ENCODE measurements around the gene GPS1.

Gene GPS1

GRCh38 chr17:82051776-82052637 lies at the start of gene GPS1, which contains the start of gene RFNG:
TSS of gene GPS1 (plus strand) at chr17:82051898. CDS start at chr17:82051932, 34 bp downstream.
TSS of gene RFNG (minus strand) at chr17:82051811. CDS start at chr17:82051766, 45 bp downstream.
- peak; percentile 89 to 90 for DNase-seq

GRCh38 chr17:82003411-82004381 lies 48.0 kb upstream of the GPS1 start:
- DNase-seq, result peak; percentile 51 to 62

- DNase-seq, result no peak
Observed at GRCh38 chr17:82004517-82005455, 46.9 kb upstream of the GPS1 start.

- no peak for DNase-seq
Observed at GRCh38 chr17:82005701-82006348, 45.9 kb upstream of the GPS1 start.

DNA sequence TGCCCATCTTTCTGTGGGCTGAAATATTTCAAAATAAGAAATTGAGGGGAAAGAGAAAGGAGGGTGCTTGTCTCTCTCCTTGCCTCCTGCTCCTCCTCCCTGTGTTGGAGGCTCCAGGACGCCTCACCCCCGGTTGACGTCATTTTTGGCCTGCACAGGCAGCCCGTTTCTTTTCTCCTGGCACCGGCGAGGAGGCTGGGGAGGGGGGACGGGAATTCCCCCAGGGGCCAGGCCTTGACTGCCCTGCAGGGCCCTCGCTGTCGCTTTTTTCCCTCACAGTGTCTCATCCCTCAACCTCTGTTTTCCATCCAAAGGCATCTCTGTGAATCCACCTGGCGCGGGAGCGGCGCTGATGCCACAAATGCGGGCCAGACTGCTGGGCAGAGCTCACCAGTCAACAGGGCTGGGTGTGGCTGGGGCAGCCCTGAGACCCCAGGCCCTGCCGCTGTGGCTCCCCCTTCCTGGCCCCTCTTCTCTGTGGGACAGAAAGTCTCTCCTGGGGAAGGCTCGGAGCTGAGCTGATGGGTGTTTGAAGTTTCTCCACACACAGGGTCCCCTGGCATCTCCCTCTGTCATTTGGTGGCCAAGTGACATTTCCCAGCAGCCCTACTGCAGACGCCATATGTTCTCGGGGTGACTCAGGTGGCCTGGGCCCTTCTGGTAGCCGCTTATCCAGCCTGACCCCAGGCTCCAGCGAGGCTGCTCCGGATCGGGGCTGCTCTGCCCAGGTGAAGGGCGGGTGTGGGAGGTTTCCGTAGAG lies 45.0 kb upstream of the GPS1 start:
- no peak for DNase-seq

DNA sequence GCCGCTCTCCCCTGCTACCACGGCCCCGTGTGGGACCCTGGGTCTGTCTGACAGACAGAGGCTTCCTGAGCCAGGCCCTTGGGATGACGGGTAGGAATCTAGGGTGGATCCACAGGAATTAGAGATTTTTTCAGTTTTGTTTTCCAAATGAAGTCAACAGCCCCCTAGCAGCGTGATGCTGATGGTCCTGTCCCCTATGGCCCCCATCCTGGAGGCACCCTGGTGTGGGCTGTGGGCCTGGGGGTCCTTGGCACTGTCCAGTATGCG lies 44.5 kb upstream of the GPS1 start:
- no peak for DNase-seq

GRCh38 chr17:82007495-82008257 lies 44.0 kb upstream of the GPS1 start:
- no peak for DNase-seq

DNA sequence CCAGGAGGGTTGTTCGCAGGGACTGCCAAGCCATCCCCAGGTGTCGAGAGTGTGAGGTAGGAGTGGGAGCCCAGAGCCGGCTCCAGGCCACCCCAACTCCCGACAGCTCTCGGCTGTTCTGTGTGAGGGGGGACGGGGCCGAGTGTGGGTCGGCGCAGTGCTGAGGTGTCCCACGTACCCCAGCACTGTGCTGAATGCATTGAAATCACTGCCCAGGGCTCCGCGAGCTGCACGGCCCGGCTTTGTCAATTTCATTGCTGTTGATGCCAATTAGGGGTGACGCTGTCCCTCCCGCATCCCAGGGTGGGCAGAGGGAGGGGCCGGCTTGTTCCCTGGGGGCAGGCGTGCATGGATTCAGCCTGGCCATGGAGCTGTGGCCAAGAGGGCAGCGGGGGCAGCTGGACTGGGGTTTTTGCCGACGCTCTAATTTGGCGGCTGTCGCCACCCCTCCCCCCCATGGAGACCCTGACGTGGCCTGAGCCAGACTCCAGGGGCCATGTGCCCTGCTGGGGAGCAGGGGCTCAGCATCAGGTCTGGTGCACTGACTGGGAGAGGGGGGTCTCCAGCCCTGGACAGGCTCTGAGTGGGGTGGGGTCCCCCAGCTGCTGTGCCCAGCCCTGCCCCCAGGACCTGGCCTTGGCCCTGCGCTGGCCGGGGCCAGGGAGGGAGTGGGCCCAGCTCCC lies 43.3 kb upstream of the GPS1 start:
- DNase-seq, result no peak

- DNase-seq, result no peak
Observed at GRCh38 chr17:82008941-82009405, 42.7 kb upstream of the GPS1 start.

DNA sequence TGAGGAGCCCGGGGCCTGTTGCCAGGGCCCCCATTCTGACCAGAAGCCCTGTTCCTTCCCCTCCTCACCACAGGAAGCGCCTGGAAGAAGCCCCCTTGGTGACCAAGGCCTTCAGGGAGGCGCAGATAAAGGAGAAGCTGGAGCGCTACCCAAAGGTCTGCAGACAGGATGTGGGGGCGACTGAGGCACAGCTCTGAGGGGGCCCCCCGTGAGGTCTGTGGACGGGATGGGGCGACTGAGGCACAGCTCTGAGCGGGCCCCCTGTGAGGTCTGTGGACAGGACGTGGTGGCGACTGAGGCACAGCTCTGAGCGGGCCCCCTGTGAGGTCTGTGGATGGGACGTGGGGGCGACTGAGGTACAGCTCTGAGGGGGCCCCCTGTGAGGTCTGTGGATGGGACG lies 42.3 kb upstream of the GPS1 start:
- DNase-seq, result no peak

DNA sequence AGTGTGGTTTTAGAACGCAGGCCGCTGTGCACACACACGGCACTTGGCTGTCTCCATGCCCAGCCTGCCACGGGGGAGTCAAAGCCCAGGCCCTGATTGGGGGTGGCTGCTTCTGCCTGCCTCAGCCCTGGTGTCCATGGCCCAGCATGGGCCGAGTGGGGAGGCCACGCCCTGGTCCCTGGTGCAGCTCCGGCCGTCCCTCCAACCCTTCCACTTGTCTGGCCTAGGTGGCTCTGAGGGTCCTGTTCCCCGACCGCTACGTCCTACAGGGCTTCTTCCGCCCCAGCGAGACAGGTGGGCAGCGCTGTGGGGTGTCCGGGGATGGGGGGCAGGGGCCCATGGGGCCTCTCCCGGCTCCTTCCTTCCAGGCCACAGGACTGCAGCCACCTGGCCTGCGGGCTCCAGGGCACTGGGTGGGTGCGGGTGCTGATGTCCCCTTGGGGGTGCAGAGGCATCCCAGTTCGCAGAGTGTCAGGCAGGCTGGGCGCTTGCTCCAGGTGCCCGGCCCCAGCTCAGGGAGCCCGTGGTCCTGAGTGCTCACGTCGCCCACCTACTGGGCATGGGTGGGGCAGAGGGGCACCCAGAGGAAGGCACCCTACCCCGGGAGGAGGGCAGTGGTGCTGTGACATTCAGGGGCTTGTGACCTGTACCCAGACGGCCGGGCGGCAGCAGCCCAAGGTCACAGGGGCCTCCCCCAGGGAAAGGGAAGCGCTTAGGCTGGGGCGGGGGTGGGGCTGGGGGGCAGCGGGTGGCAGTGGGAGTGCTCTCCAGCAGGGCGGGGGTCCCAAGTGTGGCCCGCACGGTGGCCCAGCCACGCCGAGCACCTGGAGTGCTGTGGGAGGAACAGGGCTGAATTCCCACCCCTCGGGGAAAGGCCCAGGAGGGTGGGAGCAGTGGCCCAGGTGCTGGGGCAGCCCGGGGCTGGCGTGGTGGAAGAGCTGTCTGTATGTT lies 40.8 kb upstream of the GPS1 start:
- DNase-seq, result no peak

DNA sequence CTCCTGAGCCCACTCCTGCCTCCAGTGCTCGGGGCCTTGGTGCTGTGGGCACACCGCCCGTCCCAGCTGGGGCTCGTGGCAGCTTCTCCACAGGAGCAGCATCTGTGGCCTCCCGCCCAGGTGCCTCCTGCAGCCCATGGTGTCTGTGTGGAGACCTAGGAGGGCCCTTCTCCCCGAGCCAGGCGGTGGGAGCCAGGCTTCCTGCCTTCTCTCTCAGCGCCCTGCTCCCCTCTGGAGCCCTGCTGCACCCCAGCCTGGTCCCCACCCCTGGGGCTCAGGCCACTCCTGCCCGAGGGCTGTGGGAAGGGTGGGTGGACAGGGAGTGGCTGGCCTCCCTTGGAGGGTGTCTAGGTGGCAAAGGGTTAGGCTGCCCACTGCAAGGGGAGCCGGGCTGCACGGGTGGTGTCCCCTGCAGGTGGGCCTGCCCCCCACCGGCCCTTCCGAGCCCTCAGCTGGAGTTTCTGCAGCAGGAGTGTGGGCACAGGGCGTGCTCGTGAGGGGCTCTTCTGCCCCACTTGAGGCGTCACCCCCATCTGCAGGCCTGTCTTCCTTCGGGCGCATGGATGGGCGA lies 40.0 kb upstream of the GPS1 start:
- no peak for DNase-seq

- no peak for DNase-seq
Observed at GRCh38 chr17:82012261-82012639, 39.4 kb upstream of the GPS1 start.

GRCh38 chr17:82012640-82013295 lies 38.9 kb upstream of the GPS1 start:
- no peak for DNase-seq

DNA sequence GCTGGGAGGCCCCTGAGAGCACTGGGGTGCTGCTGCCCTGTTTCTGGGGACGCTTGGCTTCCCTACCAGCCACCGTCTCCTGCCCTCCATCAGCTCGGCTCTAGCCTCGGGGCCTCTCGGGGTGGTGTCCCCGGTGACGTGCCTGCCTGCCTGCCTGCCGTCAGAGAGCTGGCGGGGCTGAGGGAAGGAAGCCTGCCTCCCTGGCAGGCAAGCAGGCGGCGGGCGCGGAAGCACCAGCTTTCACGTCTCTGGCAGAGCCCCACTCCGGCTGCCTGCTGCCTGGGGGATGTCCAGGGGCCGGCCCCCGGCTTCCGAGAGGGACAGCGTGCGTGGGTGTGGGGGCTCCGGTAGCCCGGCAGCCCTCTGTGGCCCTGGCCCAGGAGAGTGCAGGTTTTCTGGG lies 38.4 kb upstream of the GPS1 start:
- no peak for DNase-seq

DNA sequence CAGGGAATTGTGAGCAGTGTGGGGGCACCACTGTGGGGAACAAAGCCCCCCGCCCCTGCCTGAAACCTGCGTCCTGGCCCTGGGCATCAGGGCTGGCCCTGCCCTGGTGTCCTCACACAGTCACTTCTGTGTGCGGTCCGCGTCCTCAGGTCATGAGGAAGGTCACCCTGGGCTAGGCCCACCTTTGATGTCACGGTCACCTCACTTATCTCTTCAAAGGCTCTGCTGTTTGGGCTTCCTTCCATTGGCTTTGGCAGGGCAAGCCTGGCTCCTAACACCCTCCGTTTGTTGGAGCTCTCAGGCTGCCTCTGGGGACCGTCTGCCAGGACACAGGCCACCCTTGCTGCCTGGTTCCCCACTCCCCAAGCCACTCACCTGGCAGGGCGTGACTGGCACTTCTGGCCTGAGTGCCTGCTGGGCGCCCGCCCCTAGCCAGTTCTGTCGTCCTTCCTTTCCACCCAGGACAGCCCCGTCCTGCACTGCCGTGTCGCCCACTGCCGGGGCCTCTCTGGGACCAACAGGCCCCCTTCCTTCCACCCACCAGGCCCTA lies 37.9 kb upstream of the GPS1 start:
- no peak for DNase-seq

GRCh38 chr17:82014432-82014831 lies 37.3 kb upstream of the GPS1 start:
- no peak for DNase-seq

- no peak for DNase-seq
Observed at GRCh38 chr17:82014971-82015310, 36.8 kb upstream of the GPS1 start.

All from activated T-cell treated with anti-CD3 and anti-CD28 coated beads, Interleukin-2, amount 50 U/mL, for 48 hours (primary cell).